HG03469 (cell line): ENCODE results near the gene SPART.

Source experiments
- ATAC-seq: cut with Tn5 transposase; IDR thresholded peaks from one replicate; pipeline ENCODE4 v1.9.1; 2021; ENCODE audit warnings: mild to moderate bottlenecking, moderate library complexity, moderate number of reproducible peaks; ENCODE audit not compliant: unreplicated experiment

Gene SPART

DNA sequence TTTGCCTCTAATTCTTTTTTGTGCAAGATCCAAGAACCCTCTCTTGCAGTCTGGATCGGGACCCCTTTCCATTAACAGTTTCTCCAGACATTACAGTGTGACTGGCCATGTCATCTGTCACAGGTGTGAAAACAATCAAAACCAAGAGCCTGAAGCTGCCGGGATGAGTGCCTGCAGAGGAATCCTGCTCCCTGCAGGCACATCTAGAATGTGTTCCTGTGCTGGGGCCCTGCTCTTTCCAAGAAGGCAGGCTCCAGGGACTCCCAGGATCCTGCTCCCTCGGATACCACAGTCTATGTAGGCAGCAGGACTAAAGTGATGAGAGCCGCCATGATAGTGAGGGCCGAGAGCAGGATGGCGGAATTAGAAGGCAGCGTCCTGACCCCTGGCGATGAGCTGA, 87.4 kb downstream of the SPART start:
- no peak for ATAC-seq
